Liver (tissue), 9 donors: Measurements from ENCODE around the gene OR4K2. TPM values are rescaled to one million over a fixed set of nuclear protein-coding genes. Genes with fewer than 3 reads are reported as not detected.
"Not testable (repeated sequence)": the region's sequence is repeated elsewhere in the genome, so short reads cannot be mapped to it uniquely, and the experiment has no call there.

Experiments used
- DNase-seq: peaks from one replicate; pipeline ENCODE4 v3.0.0-alpha.2; 2017; ENCODE audit warnings: low spot score
- H3K27ac ChIP-seq, 2 donors: one replicate each; pipeline ENCODE4 v1.7.0; 2013; ENCODE audit warnings: inconsistent platforms in 2 of 2, low read length in 2 of 2, control low read depth in 1 of 2, low read depth in 1 of 2, mild to moderate bottlenecking in 1 of 2
- H3K27me3 ChIP-seq, 4 donors: one replicate each; pipeline versions ENCODE4 v1.6.1 to v1.7.0; 2013; ENCODE audit warnings: low read length in 3 of 4, inconsistent platforms in 1 of 4, mild to moderate bottlenecking in 1 of 4, moderate library complexity in 1 of 4; ENCODE audit not compliant: control insufficient read depth in 4 of 4, insufficient read depth in 4 of 4
- H3K36me3 ChIP-seq, 4 donors: one replicate each; pipeline versions ENCODE4 v1.6.1 to v1.7.0; 2013; ENCODE audit warnings: low read length in 3 of 4, mild to moderate bottlenecking in 3 of 4, low read depth in 1 of 4, moderate library complexity in 1 of 4; ENCODE audit not compliant: control insufficient read depth in 4 of 4, insufficient read depth in 3 of 4
- H3K4me1 ChIP-seq, 4 donors: one replicate each; pipeline versions ENCODE4 v1.6.1 to v1.7.0; 2013; ENCODE audit warnings: low read length in 3 of 4, mild to moderate bottlenecking in 3 of 4, moderate library complexity in 1 of 4; ENCODE audit not compliant: control insufficient read depth in 4 of 4, insufficient read depth in 4 of 4
- H3K4me3 ChIP-seq, 3 donors: one replicate each; pipeline versions ENCODE4 v1.6.1 to v1.7.0; 2013; ENCODE audit warnings: low read length in 3 of 3, control low read depth in 1 of 3, low read depth in 1 of 3, mild to moderate bottlenecking in 1 of 3
- H3K9ac ChIP-seq, 2 donors: one replicate each; pipeline ENCODE4 v1.7.0; 2013; ENCODE audit warnings: low read length in 2 of 2, mild to moderate bottlenecking in 2 of 2, moderate library complexity in 2 of 2, control low read depth in 1 of 2, low read depth in 1 of 2
- H3K9me3 ChIP-seq, 4 donors: one replicate each; pipeline versions ENCODE4 v1.6.1 to v1.7.0; 2013; ENCODE audit warnings: low read length in 3 of 4; ENCODE audit not compliant: control insufficient read depth in 4 of 4
- CTCF ChIP-seq: fragments of 150-350 bp; IDR thresholded peaks from 2 replicates; pipeline ENCODE4 v1.5.1; 2017; ENCODE audit warnings: improper control_type of control experiment, low read depth, low read length; ENCODE audit not compliant: missing input control
- EGR1 ChIP-seq, 2 donors: IDR thresholded peaks; 2 replicates each; pipeline ENCODE4 v1.6.1; 2016 to 2018; ENCODE audit warnings: antibody characterized with exemption in 2 of 2, low read depth in 2 of 2
- GABPA ChIP-seq, 2 donors: IDR thresholded peaks in 1 of 2; conservative IDR thresholded peaks in 1 of 2; 2 replicates each; pipeline ENCODE4 v1.6.1; 2016; ENCODE audit warnings: antibody characterized with exemption in 2 of 2, mild to moderate bottlenecking in 1 of 2, moderate library complexity in 1 of 2
- HNF4A ChIP-seq, 2 donors: conservative IDR thresholded peaks; 2 replicates each; pipeline ENCODE4 v1.6.1; 2016; ENCODE audit warnings: antibody characterized with exemption in 2 of 2, mild to moderate bottlenecking in 2 of 2
- HNF4G ChIP-seq: IDR thresholded peaks from 2 replicates; pipeline ENCODE4 v1.6.1; 2016; ENCODE audit warnings: antibody characterized with exemption
- JUND ChIP-seq, 2 donors: IDR thresholded peaks; 2 replicates each; pipeline ENCODE4 v1.6.1; 2016; ENCODE audit warnings: antibody characterized with exemption in 2 of 2
- MAX ChIP-seq: IDR thresholded peaks from 2 replicates; pipeline ENCODE4 v1.6.1; 2016; ENCODE audit warnings: antibody characterized with exemption
- NR2F2 ChIP-seq: IDR thresholded peaks from 2 replicates; pipeline ENCODE4 v1.6.1; 2016; ENCODE audit warnings: antibody characterized with exemption
- RAD21 ChIP-seq, 2 donors: IDR thresholded peaks; 2 replicates each; pipeline ENCODE4 v1.6.1; 2016; ENCODE audit warnings: antibody characterized with exemption in 2 of 2, mild to moderate bottlenecking in 2 of 2
- REST ChIP-seq: IDR thresholded peaks from 2 replicates; pipeline ENCODE4 v1.6.1; 2016; ENCODE audit warnings: antibody characterized with exemption, mild to moderate bottlenecking
- RXRA ChIP-seq, 2 donors: IDR thresholded peaks; 2 replicates each; pipeline ENCODE4 v1.6.1; 2017 to 2018; ENCODE audit warnings: antibody characterized with exemption in 2 of 2, mild to moderate bottlenecking in 1 of 2
- SP1 ChIP-seq: IDR thresholded peaks from 2 replicates; pipeline ENCODE4 v1.6.1; 2018; ENCODE audit warnings: antibody characterized with exemption, mild to moderate bottlenecking
- TAF1 ChIP-seq: conservative IDR thresholded peaks from 2 replicates; pipeline ENCODE4 v1.6.1; 2016; ENCODE audit warnings: antibody characterized with exemption, mild to moderate bottlenecking
- WGBS: extraction: QIAGEN DNeasy Blood & Tissue Kit; methylation state at CpG from one replicate; pipeline ENCODE4 v1.1.7; 2013; 5-methylcytosine and 5-hydroxymethylcytosine counted together
- polyA plus RNA-seq, 2 donors: library from polyadenylated mRNA; stranded (reverse) in 1 of 2; unstranded in 1 of 2; fragments of 200-250 nt in 1 of 2; fragments of >200 nt in 1 of 2; fragmentation: Nextera tagmentation in 1 of 2; extraction: Ambion mirVana in 1 of 2; gene quantifications; one replicate each; pipeline versions ENCODE4 v1.2.1 to v1.2.3, GENCODE V29; 2013 to 2015
- total RNA-seq, 2 donors: library from RNA; depleted of rRNA; stranded (reverse); fragments of >200 nt; gene quantifications; one replicate each; pipeline ENCODE4 v1.2.3, GENCODE V29; 2014
- TF ChIP-seq, protein P1 (sequence below): IDR thresholded peaks from 2 replicates; pipeline ENCODE4 v1.6.1; 2016; ENCODE audit warnings: antibody characterized with exemption
- TF ChIP-seq, protein P2 (sequence below): IDR thresholded peaks from 2 replicates; pipeline ENCODE4 v1.6.1; 2016; ENCODE audit warnings: antibody characterized with exemption
- donor health status: healthy.
- donor health status: healthy.
- donor health status: healthy.
- donor health status: healthy.
- donor health status: healthy.

The OR4K2 gene
- total RNA-seq = not detected
- polyA plus RNA-seq = not detected

DNA sequence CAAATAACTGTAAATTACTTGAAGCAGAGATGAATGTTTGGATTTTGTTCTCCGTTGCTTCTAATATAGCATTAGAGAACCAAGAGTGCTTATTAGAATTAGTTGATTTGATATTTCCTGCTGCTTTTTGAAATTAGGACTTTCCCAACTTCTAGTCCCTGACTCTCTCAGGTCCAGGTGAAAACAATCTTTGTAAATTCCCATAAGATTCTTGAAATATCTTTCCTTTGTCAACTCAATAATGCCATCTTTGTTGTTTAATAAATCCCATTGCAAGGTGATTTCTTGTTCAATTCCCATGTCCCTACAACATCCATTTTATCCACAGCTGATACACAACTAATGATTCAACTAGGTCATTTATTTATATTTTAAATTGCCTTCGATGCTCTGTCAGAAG, at the start of gene OR4K2:
OR4K2 (plus strand) TSS at position 301 of the 400 bp plus-strand sequence. CDS start 1,126 bp downstream, outside the sequence.
- Histone ChIP-seq H3K36me3 (no peaks in the 10 kb centered on the region), H3K4me1 (no peaks in the 10 kb centered on the region), H3K27ac (no peak within 1 kb of the TSS), H3K9ac (no peak within 1 kb of the TSS), H3K4me3 (no peak within 1 kb of the TSS), H3K27me3 (no peaks in the 10 kb centered on the region), H3K9me3 (no peaks in the 10 kb centered on the region)
- DNase-seq = no peak
- TF ChIP-seq MAX = no peak
- no peak for TF ChIP-seq GABPA (IDR thresholded peaks at IDR 0.05 in 1 of 2, conservative IDR thresholded peaks at IDR 0.05 in 1 of 2)
- TF ChIP-seq, protein P1, sequence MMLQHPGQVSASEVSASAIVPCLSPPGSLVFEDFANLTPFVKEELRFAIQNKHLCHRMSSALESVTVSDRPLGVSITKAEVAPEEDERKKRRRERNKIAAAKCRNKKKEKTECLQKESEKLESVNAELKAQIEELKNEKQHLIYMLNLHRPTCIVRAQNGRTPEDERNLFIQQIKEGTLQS = no peak
- TF ChIP-seq RAD21 (IDR thresholded peaks at IDR 0.05) = no peak
- TF ChIP-seq SP1 = no peak
- no peak for TF ChIP-seq EGR1 (IDR thresholded peaks at IDR 0.05; ENCODE audit: low read depth in 2 of 2)
- TF ChIP-seq HNF4G = no peak
- no peak for TF ChIP-seq TAF1
- TF ChIP-seq HNF4A (conservative IDR thresholded peaks at IDR 0.05) = no peak
- TF ChIP-seq REST = no peak
- no peak for TF ChIP-seq JUND (IDR thresholded peaks at IDR 0.05)
- no peak for TF ChIP-seq CTCF
- TF ChIP-seq, protein P2, sequence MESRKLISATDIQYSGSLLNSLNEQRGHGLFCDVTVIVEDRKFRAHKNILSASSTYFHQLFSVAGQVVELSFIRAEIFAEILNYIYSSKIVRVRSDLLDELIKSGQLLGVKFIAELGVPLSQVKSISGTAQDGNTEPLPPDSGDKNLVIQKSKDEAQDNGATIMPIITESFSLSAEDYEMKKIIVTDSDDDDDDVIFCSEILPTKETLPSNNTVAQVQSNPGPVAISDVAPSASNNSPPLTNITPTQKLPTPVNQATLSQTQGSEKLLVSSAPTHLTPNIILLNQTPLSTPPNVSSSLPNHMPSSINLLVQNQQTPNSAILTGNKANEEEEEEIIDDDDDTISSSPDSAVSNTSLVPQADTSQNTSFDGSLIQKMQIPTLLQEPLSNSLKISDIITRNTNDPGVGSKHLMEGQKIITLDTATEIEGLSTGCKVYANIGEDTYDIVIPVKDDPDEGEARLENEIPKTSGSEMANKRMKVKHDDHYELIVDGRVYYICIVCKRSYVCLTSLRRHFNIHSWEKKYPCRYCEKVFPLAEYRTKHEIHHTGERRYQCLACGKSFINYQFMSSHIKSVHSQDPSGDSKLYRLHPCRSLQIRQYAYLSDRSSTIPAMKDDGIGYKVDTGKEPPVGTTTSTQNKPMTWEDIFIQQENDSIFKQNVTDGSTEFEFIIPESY = no peak
- TF ChIP-seq RXRA (IDR thresholded peaks at IDR 0.05) = no peak
- no peak for TF ChIP-seq NR2F2
- WGBS = 53% methylated on average over 2 of the region's 2 CpGs

- H3K36me3 ChIP-seq, H3K4me1 ChIP-seq, H3K9ac ChIP-seq, DNase-seq, H3K27ac ChIP-seq, H3K27me3 ChIP-seq, H3K9me3 ChIP-seq, H3K4me3 ChIP-seq: not testable (repeated sequence)
- 50% methylated on average over 12 of the region's 12 CpGs for WGBS
These were observed 47.2 kb upstream of the OR4K2 start for GRCh38 chr14:19827626-19828244.
